SK-N-SH (cell line): Measurements from ENCODE around the gene MAT1A. TPM values are rescaled to one million over a fixed set of nuclear protein-coding genes. Genes with fewer than 3 reads are reported as not detected.

Experiments used
- CTCF ChIA-PET: fragments of 300-600, 350-600 bp; formaldehyde crosslinking; extraction: SDS; loops from one replicate; lab custom pipeline; 2021; lab: Yijun Ruan, JAX
- POLR2A ChIA-PET: fragments of 350-600 bp; sonication (Branson Sonifier 250); formaldehyde crosslinking; extraction: SDS; loops from one replicate; lab custom pipeline; 2020; ENCODE audit warnings: antibody characterized with exemption, inconsistent platforms; lab: Yijun Ruan, JAX
- DNase-seq: peaks from one replicate; pipeline ENCODE4 v3.0.0; 2012
- H2AFZ ChIP-seq: fragments of 200-600 bp; sonication (generic); 2 replicates; pipeline ENCODE4 v1.8.1; 2016; ENCODE audit warnings: antibody characterized with exemption, mild to moderate bottlenecking, low read depth
- H3F3A ChIP-seq: fragments of 200-600 bp; sonication (generic); replicated peaks from 2 replicates; pipeline ENCODE3; 2016; ENCODE audit warnings: antibody characterized with exemption, mild to moderate bottlenecking; ENCODE audit not compliant: insufficient read depth
- H3K27ac ChIP-seq, 2 experiments: fragments of 200-500 bp in 1 of 2; fragments of 200-600 bp in 1 of 2; sonication (Bioruptor generic) in 1 of 2; sonication (generic), shearing (Covaris generic) in 1 of 2; 2 replicates each; pipeline versions ENCODE4 v1.5.1 to v1.6.1; 2014 to 2016; ENCODE audit warnings: low read depth in 2 of 2, inconsistent platforms in 1 of 2, low read length in 1 of 2, mild to moderate bottlenecking in 1 of 2, mixed read lengths in 1 of 2
- H3K27me3 ChIP-seq: fragments of 200-600 bp; sonication (generic), shearing (Covaris generic); 2 replicates; pipeline ENCODE4 v1.6.1; 2016; ENCODE audit warnings: mixed run types; ENCODE audit not compliant: insufficient read depth
- H3K36me3 ChIP-seq, 2 experiments: fragments of 200-500 bp in 1 of 2; fragments of 200-600 bp in 1 of 2; sonication (Bioruptor generic) in 1 of 2; sonication (generic) in 1 of 2; replicated peaks in 1 of 2; 2 replicates each; pipeline versions ENCODE3 to v1.5.1; 2014 to 2016; ENCODE audit warnings: low read length in 1 of 2, mild to moderate bottlenecking in 1 of 2; ENCODE audit not compliant: insufficient read depth in 2 of 2, control insufficient read depth in 1 of 2
- H3K4me1 ChIP-seq, 2 experiments: fragments of 200-500 bp in 1 of 2; fragments of 200-600 bp in 1 of 2; sonication (Bioruptor generic) in 1 of 2; sonication (generic), shearing (Covaris generic) in 1 of 2; 2 replicates each; pipeline versions ENCODE4 v1.5.1 to v1.6.1; 2014 to 2016; ENCODE audit warnings: low read depth in 1 of 2, low read length in 1 of 2, mixed run types in 1 of 2; ENCODE audit not compliant: insufficient read depth in 2 of 2, control insufficient read depth in 1 of 2
- H3K4me2 ChIP-seq: fragments of 200-600 bp; sonication (generic), shearing (Covaris generic); 2 replicates; pipeline ENCODE4 v1.6.1; 2017; ENCODE audit warnings: mixed run types
- H3K4me3 ChIP-seq, 2 experiments: fragments of 200-500 bp in 1 of 2; fragments of 200-600 bp in 1 of 2; sonication (Bioruptor generic) in 1 of 2; sonication (generic), shearing (Covaris generic) in 1 of 2; 2 replicates each; pipeline versions ENCODE4 v1.5.1 to v1.8.1; 2014 to 2016; ENCODE audit warnings: low read depth in 2 of 2, inconsistent platforms in 1 of 2, low read length in 1 of 2, mild to moderate bottlenecking in 1 of 2, mixed read lengths in 1 of 2, moderate library complexity in 1 of 2
- H3K79me2 ChIP-seq: fragments of 200-600 bp; sonication (generic); 2 replicates; pipeline ENCODE4 v1.8.1; 2017; ENCODE audit warnings: mild to moderate bottlenecking; ENCODE audit not compliant: insufficient read depth
- H3K9ac ChIP-seq: fragments of 200-600 bp; sonication (generic); 2 replicates; pipeline ENCODE4 v1.6.1; 2017; ENCODE audit warnings: mixed run types
- H3K9me2 ChIP-seq: fragments of 200-600 bp; sonication (generic); 2 replicates; pipeline ENCODE4 v1.6.1; 2017; ENCODE audit warnings: mixed run types
- H3K9me3 ChIP-seq: fragments of 200-600 bp; sonication (generic); 2 replicates; pipeline ENCODE4 v1.6.1; 2017; ENCODE audit warnings: mixed run types, mild to moderate bottlenecking, moderate library complexity
- H4K20me1 ChIP-seq: fragments of 200-600 bp; sonication (generic); 2 replicates; pipeline ENCODE4 v1.6.1; 2017; ENCODE audit warnings: mild to moderate bottlenecking, mixed run types; ENCODE audit not compliant: insufficient read depth
- CHD2 ChIP-seq: fragments of 150-350 bp; IDR thresholded peaks from 2 replicates; pipeline ENCODE4 v1.6.1; 2018; ENCODE audit warnings: low read length; ENCODE audit not compliant: partially characterized antibody
- ELF1 ChIP-seq: IDR thresholded peaks from 2 replicates; pipeline ENCODE4 v1.4.0; 2012
- EP300 ChIP-seq, 2 experiments: IDR thresholded peaks; 2 replicates each; pipeline versions ENCODE4 v1.4.0 to v1.6.1; 2012; ENCODE audit warnings: borderline replicate concordance in 1 of 2, low read depth in 1 of 2, low read length in 1 of 2
- GABPA ChIP-seq: IDR thresholded peaks from 2 replicates; pipeline ENCODE4 v1.4.0; 2012; ENCODE audit warnings: low read depth, mild to moderate bottlenecking
- GATA2 ChIP-seq: sonication (generic); formaldehyde crosslinking; IDR thresholded peaks from 2 replicates; pipeline ENCODE4 v1.5.0; 2020; ENCODE audit warnings: mild to moderate bottlenecking, missing genetic modification reagents
- IRF3 ChIP-seq: fragments of 150-350 bp; IDR thresholded peaks from 2 replicates; pipeline ENCODE4 v1.6.1; 2016; ENCODE audit warnings: mild to moderate bottlenecking, low read depth, low read length
- JUND ChIP-seq: IDR thresholded peaks from 2 replicates; pipeline ENCODE4 v1.4.0; 2012
- MAX ChIP-seq: IDR thresholded peaks from 2 replicates; pipeline ENCODE4 v1.4.0; 2012; ENCODE audit warnings: low read depth
- MEF2A ChIP-seq: IDR thresholded peaks from 2 replicates; pipeline ENCODE4 v1.4.0; 2012; ENCODE audit warnings: low read depth, borderline replicate concordance
- NRF1 ChIP-seq: IDR thresholded peaks from 2 replicates; pipeline ENCODE4 v1.6.1; 2012; ENCODE audit warnings: low read depth, mild to moderate bottlenecking, low read length
- PBX3 ChIP-seq: IDR thresholded peaks from 2 replicates; pipeline ENCODE4; 2012
- RAD21 ChIP-seq: IDR thresholded peaks from 2 replicates; pipeline ENCODE4 v1.6.1; 2012; ENCODE audit warnings: mild to moderate bottlenecking, low read length
- RCOR1 ChIP-seq: fragments of 150-350 bp; IDR thresholded peaks from 2 replicates; pipeline ENCODE4 v1.6.1; 2017; ENCODE audit warnings: antibody characterized with exemption, low read length
- RFX5 ChIP-seq: IDR thresholded peaks from 2 replicates; pipeline ENCODE4 v1.6.1; 2012; ENCODE audit warnings: mild to moderate bottlenecking, improper control_type of control experiment, low read length
- SIN3A ChIP-seq: IDR thresholded peaks from 2 replicates; pipeline ENCODE4 v1.6.1; 2012; ENCODE audit warnings: low read depth, mild to moderate bottlenecking, low read length, moderate library complexity, borderline replicate concordance
- TCF12 ChIP-seq: IDR thresholded peaks from 2 replicates; pipeline ENCODE4 v1.4.0; 2012
- USF1 ChIP-seq: IDR thresholded peaks from 2 replicates; pipeline ENCODE4 v1.4.0; 2012; ENCODE audit warnings: low read depth, borderline replicate concordance
- YY1 ChIP-seq: IDR thresholded peaks from 2 replicates; pipeline ENCODE4 v1.4.0; 2012; ENCODE audit warnings: low read depth, mild to moderate bottlenecking
- ZBTB33 ChIP-seq: IDR thresholded peaks from 2 replicates; pipeline ENCODE4 v1.4.0; 2012; ENCODE audit warnings: low read depth, borderline replicate concordance
- WGBS: methylation state at CpG from one replicate; pipeline ENCODE4 v1.1.6; 2017; ENCODE audit warnings: low lambda C conversion rate; 5-methylcytosine and 5-hydroxymethylcytosine counted together
- polyA plus RNA-seq, 3 experiments: library from polyadenylated mRNA; depleted of rRNA; stranded (reverse); fragments of >200 nt; gene quantifications; 2 replicates each; pipeline ENCODE4 v1.2.3, GENCODE V29; 2012

Gene MAT1A
- polyA plus RNA-seq, 1 of the 3 experiments (the other 2 are of a cell fraction) = 0.03 TPM

- TF ChIP-seq TCF12 = no peak
- TF ChIP-seq MEF2A = no peak
- no peak for TF ChIP-seq ELF1
- no peak for TF ChIP-seq JUND
- no peak for TF ChIP-seq NRF1
- TF ChIP-seq YY1 = no peak
- TF ChIP-seq GATA2 (CRISPR knock-in tag) = no peak
- TF ChIP-seq SIN3A = no peak
- TF ChIP-seq EP300 (IDR thresholded peaks at IDR 0.05; ENCODE audit: borderline replicate concordance in 1 of 2, low read depth in 1 of 2, low read length in 1 of 2) = no peak
- TF ChIP-seq GABPA = no peak
- no peak for TF ChIP-seq CHD2
- TF ChIP-seq IRF3 = no peak
- TF ChIP-seq MAX = no peak
- TF ChIP-seq USF1 = no peak
- TF ChIP-seq RAD21 = no peak
These were observed 7.5 kb upstream of the MAT1A start (continued) for GRCh38 chr10:80296942-80297341.

- POLR2A ChIA-PET = no interaction called here
- CTCF ChIA-PET = interaction anchor here (0.6 to 1.1 kb wide), 2 partner anchors 70 to 339 kb away, joined by 3 read pairs; no protein-coding TSS in a partner anchor
- Histone ChIP-seq H3K27ac (no peak overlapping the region), H3K79me2 (no peaks in the 10 kb centered on the region), H3K4me1 (no peaks in the 10 kb centered on the region; a peak in 1 of 4 replicates), H3K36me3 (no peaks in the 10 kb centered on the region), H2AFZ (no peak overlapping the region), H3F3A (no peaks in the 10 kb centered on the region), H4K20me1 (no peaks in the 10 kb centered on the region), H3K4me2 (no peak overlapping the region), H3K9me3 (no peaks in the 10 kb centered on the region), H3K27me3 (no peaks in the 10 kb centered on the region), H3K9me2 (no peaks in the 10 kb centered on the region), H3K4me3 (no peak overlapping the region), H3K9ac (no peak overlapping the region)
- no peak for DNase-seq
- WGBS = 26% methylated on average over 6 of the region's 6 CpGs
- TF ChIP-seq RFX5 (no peak), GABPA (no peak), ZBTB33 (no peak), CHD2 (no peak), RCOR1 (no peak), MEF2A (no peak), PBX3 (no peak)
These were observed 3.3 kb upstream of the MAT1A start for GRCh38 chr10:80292607-80293239.
